NCI-H146 treated with DMSO at 0.1 percent for 48 hours (cell line): ENCODE data around the gene MPP2.
"Not testable (repeated sequence)": the region's sequence is repeated elsewhere in the genome, so short reads cannot be mapped to it uniquely, and the experiment has no call there.

Source experiments
- DNase-seq: peaks from one replicate; lab custom pipeline; 2025; ENCODE audit not compliant: unreplicated experiment; lab: John Stamatoyannopoulos, UW

Gene MPP2, protein sequence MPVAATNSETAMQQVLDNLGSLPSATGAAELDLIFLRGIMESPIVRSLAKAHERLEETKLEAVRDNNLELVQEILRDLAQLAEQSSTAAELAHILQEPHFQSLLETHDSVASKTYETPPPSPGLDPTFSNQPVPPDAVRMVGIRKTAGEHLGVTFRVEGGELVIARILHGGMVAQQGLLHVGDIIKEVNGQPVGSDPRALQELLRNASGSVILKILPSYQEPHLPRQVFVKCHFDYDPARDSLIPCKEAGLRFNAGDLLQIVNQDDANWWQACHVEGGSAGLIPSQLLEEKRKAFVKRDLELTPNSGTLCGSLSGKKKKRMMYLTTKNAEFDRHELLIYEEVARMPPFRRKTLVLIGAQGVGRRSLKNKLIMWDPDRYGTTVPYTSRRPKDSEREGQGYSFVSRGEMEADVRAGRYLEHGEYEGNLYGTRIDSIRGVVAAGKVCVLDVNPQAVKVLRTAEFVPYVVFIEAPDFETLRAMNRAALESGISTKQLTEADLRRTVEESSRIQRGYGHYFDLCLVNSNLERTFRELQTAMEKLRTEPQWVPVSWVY

GRCh38 chr17:43907425-43907981 lies at the start of gene MPP2:
Gene MPP2, minus strand, starts transcription at chr17:43907536. Its CDS starts 3,076 bp downstream, at chr17:43904460.
- DNase-seq: peak; percentile 13

- no peak for DNase-seq
Observed at GRCh38 chr17:43956222-43956621, 48.9 kb upstream of the MPP2 start.

DNA sequence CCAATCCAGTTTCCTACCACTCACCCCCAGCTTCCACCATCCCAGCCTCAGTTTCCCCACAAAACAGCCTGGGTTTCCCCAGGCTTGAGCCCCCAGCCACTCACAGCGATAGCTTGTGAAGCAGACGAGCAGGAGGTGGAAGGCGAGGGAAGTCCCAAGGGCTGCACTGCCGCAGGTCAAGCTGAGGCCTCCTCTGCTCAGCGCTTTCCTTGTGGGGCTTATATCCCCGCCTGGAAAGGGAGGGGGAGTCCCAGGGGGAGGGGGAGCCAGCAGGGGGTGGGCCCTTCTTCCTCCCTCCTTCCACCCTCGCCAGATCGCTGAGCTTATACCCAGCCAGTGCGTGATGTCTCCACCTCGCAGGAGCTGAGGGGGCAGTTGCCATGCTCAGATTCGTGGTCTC lies 46.4 kb upstream of the MPP2 start, which contains the start of gene PYY:
Gene PYY, minus strand, starts transcription at position 195 of the 400 bp plus-strand sequence. CDS start 457 bp downstream, outside the sequence.
- DNase-seq: no peak

GRCh38 chr17:43952724-43953666 lies 45.7 kb upstream of the MPP2 start:
- no peak for DNase-seq

DNA sequence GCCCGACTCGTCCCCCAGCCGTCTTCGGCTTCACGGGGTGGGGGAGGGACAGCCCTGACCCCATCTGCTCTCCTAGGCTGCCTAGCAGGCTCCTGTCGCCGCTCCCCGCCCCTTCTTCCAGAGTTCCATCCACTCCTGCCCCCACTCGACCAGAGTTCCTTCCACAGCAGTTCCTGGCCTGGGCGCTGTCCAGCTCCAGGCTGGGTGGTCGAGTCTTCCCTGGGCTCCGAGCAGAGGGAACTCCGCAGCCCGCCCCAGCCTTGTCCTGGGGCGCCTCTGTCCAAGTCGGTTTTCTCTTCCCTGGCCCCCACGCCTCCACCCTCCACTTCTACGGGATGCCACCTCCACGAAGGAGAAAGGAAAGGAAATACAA lies 45.0 kb upstream of the MPP2 start:
- no peak for DNase-seq

DNA sequence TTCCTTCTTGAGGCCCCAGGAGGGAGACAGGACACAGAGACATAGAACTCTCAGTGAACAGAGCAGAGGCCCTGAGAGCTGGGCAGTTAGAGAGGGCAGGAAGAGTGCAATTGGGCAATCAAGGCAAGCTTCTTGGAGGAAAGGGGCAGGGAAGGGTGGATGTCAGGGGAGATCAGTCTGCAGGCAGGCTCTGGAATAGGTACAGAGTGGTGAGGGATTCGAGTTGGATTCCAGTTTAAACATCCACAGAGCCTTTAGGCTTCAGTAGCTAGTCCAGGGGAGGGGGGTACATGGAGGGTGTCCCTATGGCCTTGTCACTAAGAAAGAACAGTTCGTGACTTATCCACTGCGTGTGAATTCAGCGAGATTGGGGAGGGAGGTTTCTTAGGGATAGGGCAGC lies 44.4 kb upstream of the MPP2 start:
- DNase-seq: no peak

- DNase-seq: no peak
Observed at GRCh38 chr17:43950554-43950953, 43.2 kb upstream of the MPP2 start.

- DNase-seq: no peak
Observed at GRCh38 chr17:43949781-43950180, 42.4 kb upstream of the MPP2 start.

DNA sequence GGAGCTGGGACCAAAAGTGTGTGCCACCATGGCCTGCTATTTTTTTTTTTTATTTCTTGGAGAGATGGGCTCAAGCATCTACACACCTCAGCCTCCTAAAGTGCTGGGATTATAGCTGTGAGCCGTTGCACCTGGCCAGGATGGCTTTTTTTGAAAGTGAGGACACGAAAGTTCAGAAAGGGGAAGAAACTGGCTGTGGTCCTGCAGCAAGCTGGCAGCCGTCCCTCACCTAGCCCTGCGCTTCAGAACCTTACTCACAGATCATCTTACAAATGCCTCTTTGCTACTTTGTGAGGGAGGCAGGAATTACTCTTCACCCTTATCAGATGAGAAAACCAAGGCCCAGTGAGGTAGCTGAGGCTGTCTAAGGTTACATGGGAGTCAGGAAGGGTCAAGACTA lies 39.4 kb upstream of the MPP2 start:
- no peak for DNase-seq

- no peak for DNase-seq
Observed at GRCh38 chr17:43945074-43945829, 37.9 kb upstream of the MPP2 start.

DNA sequence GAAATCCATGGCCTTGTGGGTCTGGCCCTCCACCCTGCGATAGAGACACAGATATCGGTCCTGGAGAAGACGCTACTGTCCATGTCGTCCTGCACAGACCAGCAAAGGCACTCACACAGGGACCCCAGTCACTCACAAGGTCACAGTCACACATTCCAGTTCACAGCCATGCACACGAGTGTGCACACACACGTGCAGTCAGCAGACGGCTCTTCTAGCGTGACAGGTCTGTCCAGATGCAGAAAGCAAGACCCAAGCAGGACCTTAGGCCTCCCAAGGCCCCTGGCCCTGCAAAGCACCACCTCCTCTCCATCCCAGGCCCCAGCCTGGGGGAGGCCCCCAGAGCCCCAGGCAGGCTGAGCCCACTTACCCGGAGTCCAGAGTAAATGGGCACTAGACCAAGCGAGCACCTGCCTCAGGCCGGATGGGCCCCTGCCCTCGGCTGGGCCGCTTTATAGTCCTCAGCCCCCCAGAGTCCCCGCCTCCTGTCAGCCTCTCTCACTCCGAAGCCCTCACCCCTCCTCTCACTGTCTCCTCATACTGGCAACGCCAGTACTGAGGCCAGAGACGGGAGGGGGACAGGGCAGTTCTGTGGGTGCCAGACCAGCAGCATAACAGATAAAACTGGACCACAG lies 34.8 kb upstream of the MPP2 start, which contains the start of gene PPY:
Gene PPY, minus strand, starts transcription at position 426 of the 635 bp plus-strand sequence. CDS start 822 bp downstream, outside the sequence.
- no peak for DNase-seq

- DNase-seq: no peak
Observed at GRCh38 chr17:43940630-43941029, 33.3 kb upstream of the MPP2 start.

GRCh38 chr17:43939886-43940285 lies 32.5 kb upstream of the MPP2 start:
- DNase-seq: no peak

GRCh38 chr17:43939452-43939851 lies 32.1 kb upstream of the MPP2 start:
- DNase-seq: not testable (repeated sequence)

DNA sequence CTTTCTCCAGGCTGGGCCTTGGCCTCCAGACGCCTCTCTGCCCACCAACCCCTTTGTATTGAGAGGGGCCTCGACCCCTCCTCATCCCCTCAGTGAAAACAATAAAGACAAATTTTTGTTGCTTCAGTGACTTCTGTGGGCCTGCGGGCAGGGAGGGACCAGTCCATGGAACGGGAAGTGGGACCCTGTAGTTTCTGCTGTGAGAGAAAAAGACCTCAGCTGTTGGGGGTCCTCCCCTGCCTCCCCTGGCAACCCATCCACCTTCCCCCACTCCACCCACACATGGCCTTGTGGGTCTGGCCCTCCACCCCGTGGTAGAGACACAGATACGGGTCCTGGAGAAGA lies 31.5 kb upstream of the MPP2 start:
- no peak for DNase-seq

GRCh38 chr17:43936434-43936833 lies 29.1 kb upstream of the MPP2 start:
- DNase-seq: no peak

- no peak for DNase-seq
Observed at GRCh38 chr17:43935926-43936261, 28.6 kb upstream of the MPP2 start.

DNA sequence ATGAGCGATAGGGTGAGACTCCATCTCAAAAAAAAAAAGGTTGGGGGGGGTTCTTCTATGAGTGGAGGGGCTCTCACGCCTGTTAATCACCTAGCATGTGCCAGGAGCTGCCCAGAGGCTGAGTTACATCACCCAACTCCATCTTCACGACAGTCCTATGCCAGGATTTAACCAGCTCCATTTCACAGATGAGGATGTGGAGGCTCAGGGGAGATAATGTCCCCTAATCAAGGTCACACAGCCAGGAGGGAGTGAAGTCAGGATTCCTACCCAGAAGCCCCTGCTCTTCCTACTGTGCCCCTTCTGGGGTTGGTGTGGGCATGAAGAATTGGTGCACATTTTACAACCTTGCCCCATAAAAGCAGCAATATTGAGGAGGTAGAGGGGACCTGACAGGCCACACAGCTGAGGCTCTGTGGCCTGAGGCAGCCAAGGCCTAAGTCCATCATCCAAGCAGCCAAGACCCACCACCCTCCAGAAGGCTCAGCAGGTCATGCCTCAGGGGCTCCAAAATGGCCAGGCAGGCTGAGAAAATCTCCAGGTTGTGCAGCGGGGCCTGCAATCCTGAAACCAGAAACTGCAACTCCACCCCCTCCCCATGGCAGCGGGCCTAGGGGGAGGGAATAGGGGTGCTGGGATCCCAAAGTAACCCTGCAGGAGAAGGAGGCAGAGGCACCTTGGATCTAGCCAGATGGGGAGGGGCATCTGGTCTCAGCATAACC lies 28.0 kb upstream of the MPP2 start:
- DNase-seq: no peak

GRCh38 chr17:43932923-43933322 lies 25.6 kb upstream of the MPP2 start:
- no peak for DNase-seq
